Measurements from ENCODE around the gene ABLIM1.

Gene ABLIM1

GRCh38 chr10:114638821-114639625 is 19.1 kb downstream of the ABLIM1 start:
- no peak for TF ChIP-seq CTCF (IDR thresholded peaks at IDR 0.05)
- peaks cover 0 to 20% (median 15%) of the 10 kb centered on the region in 4 donors for H3K4me1 ChIP-seq
- H3K9me3 ChIP-seq: no peaks in the 10 kb centered on the region
- no peaks in the 10 kb centered on the region for H3K27me3 ChIP-seq
- intact Hi-C loops (cut with DNase I; ENCODE audit: low total_unique reads): no loop called here
- no peak overlapping the region for H3K27ac ChIP-seq
- no peaks in the 10 kb centered on the region for H3K36me3 ChIP-seq
- DNase-seq: no peak
- H3K4me3 ChIP-seq: no peak overlapping the region

- no peak for DNase-seq
- peaks cover 0 to 48% (median 35%) of the 10 kb centered on the region in 4 donors for H3K4me1 ChIP-seq
- H3K4me3 ChIP-seq: no peak overlapping the region
- no peak overlapping the region for H3K27ac ChIP-seq
- TF ChIP-seq CTCF (IDR thresholded peaks at IDR 0.05): no peak
- no peaks in the 10 kb centered on the region for H3K36me3 ChIP-seq
- no peaks in the 10 kb centered on the region for H3K27me3 ChIP-seq
- intact Hi-C loops (cut with DNase I; ENCODE audit: low total_unique reads): no loop called here
- H3K9me3 ChIP-seq: no peaks in the 10 kb centered on the region
These were observed 22.1 kb downstream of the ABLIM1 start for GRCh38 chr10:114635797-114636550.

DNA sequence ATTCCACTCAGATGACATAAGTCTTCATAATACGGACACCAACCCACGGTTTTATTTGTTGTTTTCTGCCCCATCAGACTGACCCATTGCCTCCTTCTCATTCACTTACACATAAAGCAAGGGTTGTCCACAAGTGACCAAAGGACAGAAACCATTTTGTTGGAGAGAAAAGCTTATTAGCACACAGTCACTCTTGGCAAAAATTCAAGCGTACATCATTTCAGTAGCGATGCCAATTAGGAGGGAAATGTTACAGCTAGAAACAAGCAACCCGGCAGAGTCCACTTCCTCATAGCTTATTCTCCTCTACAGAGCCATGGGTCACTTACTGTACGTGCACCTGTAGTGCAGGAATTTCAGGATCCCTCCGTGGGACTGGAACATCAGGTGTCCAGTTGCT is 23.0 kb downstream of the ABLIM1 start:
- H3K4me1 ChIP-seq: peaks cover 0 to 48% (median 35%) of the 10 kb centered on the region in 4 donors
- DNase-seq: no peak
- H3K27ac ChIP-seq: peak overlapping the region; percentile 61 to 71
- no peaks in the 10 kb centered on the region for H3K9me3 ChIP-seq
- H3K4me3 ChIP-seq: no peak overlapping the region
- no peaks in the 10 kb centered on the region for H3K27me3 ChIP-seq
- no peak for TF ChIP-seq CTCF (IDR thresholded peaks at IDR 0.05)
- no peaks in the 10 kb centered on the region for H3K36me3 ChIP-seq
- intact Hi-C loops (cut with DNase I; ENCODE audit: low total_unique reads): no loop called here

DNA sequence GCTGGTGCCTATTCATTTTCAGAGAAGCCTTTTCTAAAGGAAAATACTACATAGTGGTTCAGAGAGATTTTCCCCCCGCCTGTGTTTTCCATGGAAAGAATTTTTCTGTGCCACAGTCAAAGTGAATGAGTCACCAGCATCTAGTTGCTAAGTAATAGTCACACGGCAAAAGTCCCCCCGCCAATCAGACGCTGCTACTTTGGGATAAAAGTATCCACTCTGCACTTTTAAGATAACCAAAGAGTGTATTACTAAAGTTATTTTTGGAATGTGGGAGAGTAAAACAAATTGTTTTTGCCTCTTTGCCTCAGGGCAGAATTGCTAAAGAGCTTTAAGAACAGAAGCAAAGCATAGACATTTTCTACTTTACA is 23.5 kb downstream of the ABLIM1 start:
- H3K27ac ChIP-seq: peak overlapping the region; percentile 61 to 71

More for the DNA sequence above, 23.5 kb downstream of the ABLIM1 start:
- H3K9me3 ChIP-seq: no peaks in the 10 kb centered on the region
- DNase-seq: peak; percentile 86 to 90
- no peak overlapping the region for H3K4me3 ChIP-seq
- TF ChIP-seq CTCF (IDR thresholded peaks at IDR 0.05): no peak
- H3K27me3 ChIP-seq: no peaks in the 10 kb centered on the region
- H3K4me1 ChIP-seq: peaks cover 0 to 48% (median 35%) of the 10 kb centered on the region in 4 donors
- no peaks in the 10 kb centered on the region for H3K36me3 ChIP-seq
- intact Hi-C loops (cut with DNase I; ENCODE audit: low total_unique reads): no loop called here

All from tibial artery (tissue), 4 donors.